Central memory CD8-positive, alpha-beta T cell (primary cell): ENCODE data around the gene CRTC2.

Experiments used
- ATAC-seq: fragments of 150-1000 bp; cut with Tn5 transposase; replicated peaks from 2 replicates; pipeline ENCODE4 v1.10.0; 2022; ENCODE audit warnings: mild to moderate bottlenecking, moderate FRiP score, moderate number of reproducible peaks; ENCODE audit not compliant: poor library complexity, severe bottlenecking; ENCODE audit errors: extremely low read depth
- DNase-seq, 2 donors: peaks; one replicate each; pipeline ENCODE4 v3.0.0; 2021; ENCODE audit warnings: low spot score in 2 of 2
- H3K27ac Mint-ChIP-seq: one replicate; pipeline ENCODE4 v1.8.0; 2022; ENCODE audit warnings: low read depth, mild to moderate bottlenecking, moderate library complexity, mixed read lengths
- H3K27me3 Mint-ChIP-seq: one replicate; pipeline ENCODE4 v1.8.0; 2022; ENCODE audit warnings: mixed read lengths
- H3K36me3 Mint-ChIP-seq: one replicate; pipeline ENCODE4 v1.8.0; 2022; ENCODE audit warnings: mild to moderate bottlenecking, moderate library complexity, mixed read lengths; ENCODE audit not compliant: insufficient read depth
- H3K4me1 Mint-ChIP-seq: one replicate; pipeline ENCODE4 v1.8.0; 2022; ENCODE audit warnings: mixed read lengths
- H3K4me3 Mint-ChIP-seq: one replicate; pipeline ENCODE4 v1.8.0; 2022; ENCODE audit warnings: mild to moderate bottlenecking, moderate library complexity, mixed read lengths
- H3K9me3 Mint-ChIP-seq: one replicate; pipeline ENCODE4 v1.8.0; 2022; ENCODE audit warnings: mixed read lengths

CRTC2 gene

GRCh38 chr1:153967107-153967999, 8.9 kb upstream of the CRTC2 start, which contains the start of gene CREB3L4:
TSS of gene CREB3L4 (plus strand) at chr1:153967902. CDS start at chr1:153968526, 624 bp downstream.
- peaks cover 46% of the 10 kb centered on the region for H3K4me1 Mint-ChIP-seq

DNA sequence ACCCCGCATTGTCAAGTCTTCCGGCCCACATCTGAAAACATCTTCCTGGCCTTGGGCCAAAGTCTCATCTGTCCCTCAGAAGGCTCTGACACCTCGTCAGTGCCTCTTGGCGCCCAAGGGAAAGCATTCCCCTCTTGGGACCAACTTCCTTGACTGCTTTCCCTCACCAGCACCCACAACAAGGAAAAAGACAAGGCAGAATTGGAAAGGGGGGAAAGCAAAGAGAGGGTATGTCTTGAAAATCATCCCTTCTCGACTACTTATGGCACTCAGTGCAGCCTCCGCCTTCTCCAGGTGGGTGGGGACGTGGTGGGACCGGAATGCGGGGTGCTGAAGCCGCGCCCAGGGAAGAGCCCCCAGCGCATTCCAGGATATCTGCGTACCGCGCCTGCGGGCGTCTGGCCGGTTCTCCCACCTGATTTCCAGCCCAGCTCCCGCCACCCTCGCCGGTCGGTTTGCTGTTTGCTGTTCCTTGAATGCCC, 5.5 kb upstream of the CRTC2 start:
- H3K36me3 Mint-ChIP-seq, result peaks cover 10% of the 10 kb centered on the region
- no peaks in the 10 kb centered on the region for H3K9me3 Mint-ChIP-seq
- peak overlapping the region; percentile 93 for H3K27ac Mint-ChIP-seq
- no peaks in the 10 kb centered on the region for H3K27me3 Mint-ChIP-seq
- DNase-seq (no peak), ATAC-seq (no peak)
- peak overlapping the region; percentile 85 for H3K4me3 Mint-ChIP-seq
- peaks cover 58% of the 10 kb centered on the region for H3K4me1 Mint-ChIP-seq

More at GRCh38 chr1:153967107-153967999, 8.9 kb upstream of the CRTC2 start, which contains the start of gene CREB3L4:
- DNase-seq (peak; percentile 56 to 70), ATAC-seq (peak; percentile 92)
- no peaks in the 10 kb centered on the region for H3K9me3 Mint-ChIP-seq
- peaks cover 9% of the 10 kb centered on the region for H3K36me3 Mint-ChIP-seq
- peak within 1 kb of the TSS; percentile 91 for H3K27ac Mint-ChIP-seq
- H3K27me3 Mint-ChIP-seq, result no peaks in the 10 kb centered on the region
- H3K4me3 Mint-ChIP-seq, result peak within 1 kb of the TSS; percentile 91

DNA sequence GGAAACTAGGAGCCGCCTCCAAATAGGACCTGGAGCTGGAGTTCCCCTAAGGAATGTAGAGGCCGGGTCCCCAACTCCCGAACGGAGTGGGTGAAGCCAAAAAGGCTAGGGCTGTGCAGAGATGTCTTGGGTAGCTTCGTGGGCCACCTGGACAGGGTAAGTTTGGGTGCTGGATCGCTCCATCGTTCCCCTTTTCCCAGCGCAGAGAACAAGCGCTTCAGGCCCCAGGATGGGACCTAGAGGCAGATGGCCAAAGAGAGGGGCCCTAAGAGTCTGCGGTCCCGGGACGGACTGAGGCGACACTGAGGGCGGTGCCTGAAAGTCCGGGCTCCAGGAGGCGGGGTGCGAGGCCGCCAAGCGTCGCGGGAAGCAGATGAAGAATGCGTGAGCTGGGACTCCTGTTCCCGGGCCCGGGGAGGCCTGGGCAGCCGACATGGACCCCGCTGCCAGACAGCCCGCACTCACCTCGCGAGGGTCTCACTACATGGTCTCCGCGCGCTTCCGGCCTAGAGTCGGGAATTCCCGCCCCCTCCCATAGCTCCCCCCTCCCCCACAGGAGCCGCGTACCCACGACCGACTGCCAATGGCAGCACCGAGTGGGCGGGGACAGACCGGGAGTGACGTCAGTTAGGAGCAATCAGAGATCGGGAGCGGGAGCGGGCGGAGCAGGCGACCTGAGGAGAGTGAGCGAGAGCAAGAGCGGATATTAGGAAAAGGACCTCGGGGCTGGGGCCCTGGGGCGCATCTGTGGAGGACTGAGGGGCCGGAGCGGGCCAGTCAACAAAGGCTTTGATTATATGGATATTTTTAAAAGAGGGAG, 4.8 kb upstream of the CRTC2 start, which contains the start of gene SLC39A1:
TSS of gene SLC39A1 (minus strand) at position 508 of the 820 bp plus-strand sequence. CDS start 822 bp downstream, outside the sequence.
- peaks cover 63% of the 10 kb centered on the region for H3K4me1 Mint-ChIP-seq
- H3K9me3 Mint-ChIP-seq, result no peaks in the 10 kb centered on the region
- peak; percentile 29 for ATAC-seq
- H3K36me3 Mint-ChIP-seq, result peaks cover 13% of the 10 kb centered on the region
- peak within 1 kb of the TSS; percentile 85 for H3K4me3 Mint-ChIP-seq
- peak; percentile 83 to 87 for DNase-seq
- peak within 1 kb of the TSS; percentile 93 for H3K27ac Mint-ChIP-seq
- no peaks in the 10 kb centered on the region for H3K27me3 Mint-ChIP-seq

GRCh38 chr1:153962088-153963029, 3.9 kb upstream of the CRTC2 start:
- ATAC-seq, result no peak
- peak overlapping the region; percentile 85 for H3K4me3 Mint-ChIP-seq
- DNase-seq, result no peak
- H3K27me3 Mint-ChIP-seq, result no peaks in the 10 kb centered on the region
- H3K9me3 Mint-ChIP-seq, result no peaks in the 10 kb centered on the region
- peaks cover 9% of the 10 kb centered on the region for H3K36me3 Mint-ChIP-seq
- peak overlapping the region; percentile 93 for H3K27ac Mint-ChIP-seq
- H3K4me1 Mint-ChIP-seq, result peaks cover 61% of the 10 kb centered on the region

GRCh38 chr1:153961421-153961820, 3.0 kb upstream of the CRTC2 start:
- Mint-ChIP-seq H3K4me1 (peaks cover 62% of the 10 kb centered on the region), H3K9me3 (no peaks in the 10 kb centered on the region), H3K27ac (no peak overlapping the region), H3K36me3 (peaks cover 8% of the 10 kb centered on the region), H3K27me3 (no peaks in the 10 kb centered on the region), H3K4me3 (peak overlapping the region; percentile 6)
- no peak for ATAC-seq
- DNase-seq, result no peak

- H3K27ac Mint-ChIP-seq, result no peak overlapping the region
- H3K4me3 Mint-ChIP-seq, result no peak overlapping the region
- H3K36me3 Mint-ChIP-seq, result peaks cover 8% of the 10 kb centered on the region
- ATAC-seq, result no peak
- H3K9me3 Mint-ChIP-seq, result no peaks in the 10 kb centered on the region
- no peaks in the 10 kb centered on the region for H3K27me3 Mint-ChIP-seq
- peaks cover 61% of the 10 kb centered on the region for H3K4me1 Mint-ChIP-seq
- no peak for DNase-seq
Observed at GRCh38 chr1:153960206-153960605, 1.8 kb upstream of the CRTC2 start.

DNA sequence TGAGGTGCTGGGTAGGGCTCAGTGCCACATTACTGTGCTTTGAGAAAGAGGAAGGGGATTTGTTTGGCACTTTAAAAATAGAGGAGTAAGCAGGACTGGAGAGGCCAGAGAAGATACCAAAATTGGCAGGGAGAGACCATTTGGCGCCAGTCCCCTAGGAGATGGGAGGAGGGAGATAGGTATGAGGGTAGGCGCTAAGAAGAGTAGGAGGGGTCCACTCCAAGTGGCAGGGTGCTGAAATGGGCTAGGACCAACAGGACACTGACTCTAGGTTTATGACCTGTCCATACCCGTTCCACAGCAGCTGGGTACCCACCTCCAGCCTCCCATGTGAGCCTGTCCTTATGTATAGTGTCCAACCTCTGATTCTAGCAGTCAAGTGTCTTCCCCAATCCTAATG, 1.0 kb upstream of the CRTC2 start:
- Mint-ChIP-seq H3K4me3 (peak overlapping the region; percentile 94), H3K36me3 (peaks cover 9% of the 10 kb centered on the region), H3K9me3 (no peaks in the 10 kb centered on the region), H3K4me1 (peaks cover 62% of the 10 kb centered on the region), H3K27ac (no peak overlapping the region), H3K27me3 (no peaks in the 10 kb centered on the region)
- ATAC-seq, result no peak
- no peak for DNase-seq

- Mint-ChIP-seq H3K27me3 (no peaks in the 10 kb centered on the region), H3K36me3 (peaks cover 13% of the 10 kb centered on the region), H3K4me1 (peaks cover 63% of the 10 kb centered on the region), H3K27ac (peak overlapping the region; percentile 78), H3K9me3 (no peaks in the 10 kb centered on the region), H3K4me3 (peak overlapping the region; percentile 94)
- no peak for DNase-seq
- no peak for ATAC-seq
Observed at GRCh38 chr1:153958961-153959260, 499 bp upstream of the CRTC2 start.

DNA sequence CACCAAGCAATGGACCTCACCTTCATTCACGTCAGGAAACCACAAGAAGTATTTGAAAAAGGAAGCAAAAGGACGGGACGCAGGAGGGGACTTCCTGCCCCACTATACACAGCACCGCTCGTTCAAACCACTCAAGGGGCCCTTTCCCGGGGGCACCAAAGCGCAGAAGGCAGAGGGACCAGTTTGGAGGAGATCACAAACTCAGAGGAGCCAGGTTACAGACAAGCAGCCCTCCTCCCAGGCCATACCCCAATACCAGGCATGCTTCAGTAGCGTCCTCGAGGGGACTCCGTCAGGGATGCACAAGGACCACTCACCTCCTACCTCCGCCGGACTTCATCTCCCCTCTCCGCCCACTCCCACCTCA, 685 bp downstream of the CRTC2 start:
- DNase-seq (no peak), ATAC-seq (peak; percentile 24)
- Mint-ChIP-seq H3K27me3 (no peaks in the 10 kb centered on the region), H3K4me1 (peaks cover 61% of the 10 kb centered on the region), H3K36me3 (peaks cover 17% of the 10 kb centered on the region), H3K9me3 (no peaks in the 10 kb centered on the region), H3K4me3 (peak overlapping the region; percentile 94), H3K27ac (peak overlapping the region; percentile 78)

DNA sequence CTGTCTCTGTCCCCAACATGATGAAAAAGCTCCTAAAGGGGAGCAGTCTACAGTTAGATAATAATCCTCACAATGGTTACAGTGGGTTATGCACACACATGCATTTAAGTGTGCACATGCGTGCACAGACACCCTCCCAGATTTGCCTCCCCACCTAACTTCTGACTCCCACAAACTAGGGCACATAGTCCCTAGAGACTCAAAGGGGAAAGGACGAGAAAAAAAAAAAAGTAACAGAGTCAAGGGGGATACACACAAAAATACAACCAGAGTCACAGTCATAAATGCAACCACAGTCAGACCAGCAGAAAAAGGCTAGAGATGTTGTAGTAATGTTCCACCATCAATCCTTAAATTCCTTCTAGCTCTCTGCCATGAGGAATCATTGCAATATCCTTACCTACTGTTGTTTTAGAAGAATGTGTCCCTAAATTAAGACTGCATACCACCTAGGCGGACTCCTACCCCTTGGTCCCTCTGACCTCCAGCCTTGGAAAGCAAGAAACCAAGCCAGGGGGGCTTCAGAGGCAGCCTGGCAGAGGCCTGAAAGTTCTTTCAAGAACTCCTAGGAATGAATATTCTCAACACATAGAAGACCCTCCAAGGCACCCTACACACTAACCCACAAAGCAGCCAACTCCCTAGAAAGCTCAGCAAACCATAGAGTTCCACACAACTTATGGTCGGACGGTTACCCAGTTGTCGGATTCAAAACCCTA, 1.3 kb downstream of the CRTC2 start:
- peaks cover 56% of the 10 kb centered on the region for H3K4me1 Mint-ChIP-seq
- DNase-seq, result no peak
- no peaks in the 10 kb centered on the region for H3K9me3 Mint-ChIP-seq
- H3K27me3 Mint-ChIP-seq, result no peaks in the 10 kb centered on the region
- H3K4me3 Mint-ChIP-seq, result peak overlapping the region; percentile 94
- peaks cover 22% of the 10 kb centered on the region for H3K36me3 Mint-ChIP-seq
- H3K27ac Mint-ChIP-seq, result peak overlapping the region; percentile 78
- ATAC-seq, result no peak

DNA sequence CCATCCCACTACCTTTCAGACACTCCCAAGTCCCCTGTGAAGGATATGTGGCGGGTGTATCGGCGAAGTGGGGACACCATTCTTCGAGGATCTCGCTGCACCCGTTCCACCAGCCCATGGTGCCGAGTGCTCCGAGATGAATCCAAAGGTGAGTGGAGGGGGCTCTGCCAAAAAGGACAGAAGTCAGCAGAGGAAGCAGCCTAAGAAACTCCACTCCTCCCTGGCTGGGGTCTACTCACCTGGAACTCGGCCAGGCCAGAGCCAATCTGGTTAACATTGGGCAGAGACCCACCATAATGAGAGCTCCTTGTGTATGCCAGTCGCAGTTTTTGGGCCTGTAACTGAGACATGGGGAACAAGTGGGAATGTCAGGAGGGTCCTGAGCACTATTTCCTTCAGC, 3.6 kb downstream of the CRTC2 start:
- no peak overlapping the region for H3K4me3 Mint-ChIP-seq
- peak overlapping the region; percentile 83 for H3K27ac Mint-ChIP-seq
- H3K4me1 Mint-ChIP-seq, result peaks cover 59% of the 10 kb centered on the region
- peaks cover 36% of the 10 kb centered on the region for H3K36me3 Mint-ChIP-seq
- H3K27me3 Mint-ChIP-seq, result no peaks in the 10 kb centered on the region
- DNase-seq, result no peak
- ATAC-seq, result no peak
- H3K9me3 Mint-ChIP-seq, result no peaks in the 10 kb centered on the region
